K562 (cell line): ENCODE data around the gene VAPB. TPM values are rescaled to one million over a fixed set of nuclear protein-coding genes. Genes with fewer than 3 reads are reported as not detected.

Experiments
- ATAC-seq: fragments of 200-7000 bp; cut with Tn5 transposase; 3 replicates; pipeline ENCODE4 v1.9.1; 2020; ENCODE audit warnings: moderate library complexity
- BruUV-seq: library from RNA; stranded (reverse); fragments of 400-500 nt; replicated peaks from 2 replicates; lab custom pipeline; 2021; lab: Mats Ljungman, UMichigan
- CTCF ChIA-PET: fragments of 300-600 bp; formaldehyde crosslinking; extraction: SDS; loops from one replicate; lab custom pipeline; 2021; ENCODE audit warnings: low intra/inter-chr PET ratio; lab: Yijun Ruan, JAX
- POLR2A ChIA-PET: fragments of 300-600, 350-650 bp; sonication (Branson Sonifier 250); formaldehyde crosslinking; extraction: SDS; loops from one replicate; lab custom pipeline; 2021; ENCODE audit warnings: antibody characterized with exemption, inconsistent platforms; lab: Yijun Ruan, JAX
- DNase-seq, 4 experiments: peaks; one replicate each; pipeline versions ENCODE4 v3.0.0 to v3.0.0-alpha.2; 2011 to 2018; ENCODE audit warnings: low spot score in 3 of 4, mixed read lengths in 3 of 4; ENCODE audit errors: extremely low read depth in 1 of 4
- FAIRE-seq: peaks from 2 replicates; lab custom pipeline; 2011; peaks lifted over from hg19 to GRCh38; lab: Jason Lieb, UNC
- H2AFZ ChIP-seq: 2 replicates; pipeline ENCODE4 v1.6.0; 2011; ENCODE audit warnings: low read depth, low read length, control low read depth, inconsistent platforms
- H3K27ac ChIP-seq: fragments of 200-600 bp; 3 replicates; pipeline ENCODE4 v1.8.0; 2011; ENCODE audit warnings: low read depth, mild to moderate bottlenecking, control low read depth, inconsistent platforms, low read length, moderate library complexity, mixed read lengths; ENCODE audit errors: extremely low read depth
- H3K27me3 ChIP-seq, 2 experiments: fragments of 300-600 bp in 1 of 2; 2 replicates in 1 of 2; 3 replicates in 1 of 2; pipeline versions ENCODE4 v1.6.0 to v1.8.0; 2011; ENCODE audit warnings: inconsistent platforms in 2 of 2, low read length in 2 of 2, mild to moderate bottlenecking in 1 of 2, mixed read lengths in 1 of 2, moderate library complexity in 1 of 2; ENCODE audit not compliant: control insufficient read depth in 2 of 2, insufficient read depth in 2 of 2
- H3K36me3 ChIP-seq: fragments of 300-600 bp; 3 replicates; pipeline ENCODE4 v1.8.0; 2011; ENCODE audit warnings: mild to moderate bottlenecking, low read length, inconsistent platforms; ENCODE audit not compliant: control insufficient read depth, insufficient read depth
- H3K4me1 ChIP-seq, 2 experiments: fragments of 200-600 bp in 1 of 2; replicated peaks in 1 of 2; 2 replicates in 1 of 2; 3 replicates in 1 of 2; pipeline versions ENCODE4 v1.5.1 to v1.8.0; 2011; ENCODE audit warnings: inconsistent platforms in 2 of 2, low read length in 2 of 2, mild to moderate bottlenecking in 1 of 2, mixed read lengths in 1 of 2, moderate library complexity in 1 of 2; ENCODE audit not compliant: control insufficient read depth in 2 of 2, insufficient read depth in 2 of 2
- H3K4me2 ChIP-seq: 2 replicates; pipeline ENCODE4 v1.6.1; 2011; ENCODE audit warnings: low read length, control low read depth, inconsistent platforms, mixed read lengths; ENCODE audit not compliant: insufficient read depth
- H3K4me3 ChIP-seq: fragments of 200-600 bp; sonication (generic), shearing (Covaris generic); 2 replicates; pipeline ENCODE4 v1.5.1; 2016; ENCODE audit warnings: control low read depth, inconsistent platforms
- H3K79me2 ChIP-seq: fragments of 200-600 bp; 3 replicates; pipeline ENCODE4 v1.8.0; 2011; ENCODE audit warnings: low read length, inconsistent platforms; ENCODE audit not compliant: control insufficient read depth, insufficient read depth
- H3K9ac ChIP-seq, 2 experiments: 2 replicates each; pipeline versions ENCODE4 v1.6.0 to v1.6.1; 2011; ENCODE audit warnings: low read depth in 2 of 2, low read length in 2 of 2, control low read depth in 1 of 2, inconsistent platforms in 1 of 2, mild to moderate bottlenecking in 1 of 2, mixed read lengths in 1 of 2; ENCODE audit not compliant: insufficient read depth in 1 of 2
- H3K9me1 ChIP-seq: one replicate; pipeline ENCODE4 v1.6.0; 2011; ENCODE audit warnings: inconsistent platforms, mild to moderate bottlenecking, low read length, moderate library complexity; ENCODE audit not compliant: control insufficient read depth, insufficient read depth
- H3K9me3 ChIP-seq: replicated peaks from 2 replicates; pipeline ENCODE4 v1.5.1; 2011; ENCODE audit warnings: low read depth, low read length, inconsistent platforms; ENCODE audit not compliant: control insufficient read depth, insufficient read depth
- H4K20me1 ChIP-seq: replicated peaks from 2 replicates; pipeline ENCODE4 v1.6.1; 2011; ENCODE audit warnings: low read length, inconsistent platforms, mixed read lengths; ENCODE audit not compliant: control insufficient read depth, insufficient read depth
- ATF7 ChIP-seq: fragments of 450-650 bp; IDR thresholded peaks from 2 replicates; pipeline ENCODE4 v1.7.1; 2014; ENCODE audit warnings: mild to moderate bottlenecking, moderate library complexity
- FOSL1 ChIP-seq: fragments of 200-800 bp; sonication (Bioruptor generic); conservative IDR thresholded peaks from 2 replicates; pipeline ENCODE4 v1.6.1; 2016; ENCODE audit warnings: missing genetic modification characterization, missing compliant biosample characterization
- HMGN3 ChIP-seq: IDR thresholded peaks from 2 replicates; pipeline ENCODE4 v1.6.1; 2011; ENCODE audit warnings: borderline replicate concordance, low read depth, mild to moderate bottlenecking, mixed read lengths, low read length; ENCODE audit not compliant: insufficient read length; ENCODE audit errors: extremely low read depth
- NBN ChIP-seq: fragments of 450-650 bp; IDR thresholded peaks from 2 replicates; pipeline ENCODE4 v1.6.1; 2016; ENCODE audit warnings: low read depth, mild to moderate bottlenecking
- NCOA2 ChIP-seq, 2 experiments: fragments of 450-650 bp; IDR thresholded peaks; 2 replicates each; pipeline ENCODE4 v1.6.1; 2018; ENCODE audit warnings: mild to moderate bottlenecking in 2 of 2, moderate library complexity in 1 of 2; ENCODE audit not compliant: partially characterized antibody in 2 of 2
- POU5F1 ChIP-seq: fragments of 150-350 bp; IDR thresholded peaks from 2 replicates; pipeline ENCODE4 v1.6.1; 2014; ENCODE audit warnings: borderline replicate concordance, low read length, low read depth, mild to moderate bottlenecking; ENCODE audit not compliant: partially characterized antibody
- RAD51 ChIP-seq: fragments of 450-650 bp; IDR thresholded peaks from 2 replicates; pipeline ENCODE4 v1.7.1; 2016; ENCODE audit warnings: low read depth, mild to moderate bottlenecking, borderline replicate concordance
- TARDBP ChIP-seq: fragments of 450-650 bp; IDR thresholded peaks from 2 replicates; pipeline ENCODE4 v1.6.1; 2016
- TBL1XR1 ChIP-seq, 2 experiments: IDR thresholded peaks; 2 replicates each; pipeline ENCODE4 v1.6.1; 2012; ENCODE audit warnings: improper control_type of control experiment in 2 of 2, low read length in 2 of 2, mild to moderate bottlenecking in 1 of 2
- ZBED1 ChIP-seq: IDR thresholded peaks from 2 replicates; pipeline ENCODE4 v1.6.1; 2014
- ZNF133 ChIP-seq: fragments of 250-450 bp; sonication (Bioruptor Pico); IDR thresholded peaks from 2 replicates; pipeline ENCODE4 v1.4.0; 2020; ENCODE audit warnings: mild to moderate bottlenecking
- WGBS: fragments of 100-300 bp; shearing (Covaris generic); methylation state at CpG from one replicate; pipeline ENCODE4 v1.1.6; 2016; ENCODE audit warnings: low coverage, mixed read lengths; ENCODE audit not compliant: insufficient coverage; ENCODE audit errors: missing lambda C conversion rate; 5-methylcytosine and 5-hydroxymethylcytosine counted together
- in situ Hi-C: fragments of 300-500 bp; cut with MboI; formaldehyde crosslinking; loops from 4 replicates; pipeline ENCODE4 v1.15.0; 2018; ENCODE audit warnings: inconsistent platforms, mixed read lengths
- intact Hi-C: fragments of 100-400 bp; cut with micrococcal nuclease; formaldehyde crosslinking; loops from 2 replicates; pipeline ENCODE4 v1.14.2; 2022
- polyA plus RNA-seq, 8 experiments: library from polyadenylated mRNA; depleted of rRNA in 4 of 8; stranded (reverse) in 5 of 8; unstranded in 3 of 8; fragments of >200 nt; fragmentation: Nextera tagmentation in 2 of 8; fragmentation: Illumina TruSeq in 1 of 8; extraction: Ambion mirVana in 2 of 8; extraction: Trizol in 1 of 8; gene quantifications; 2 replicates each; pipeline versions ENCODE4 v1.2.1 to v1.2.3, GENCODE V29; 2011 to 2014; ENCODE audit warnings: inconsistent platforms in 1 of 8, missing spikeins in 1 of 8
- total RNA-seq, 7 experiments: library from RNA; depleted of rRNA in 6 of 7; stranded (reverse); fragments of >200 nt in 6 of 7; fragmentation: Illumina TruSeq in 2 of 7; extraction: Trizol in 2 of 7; gene quantifications; 2 replicates each; pipeline versions ENCODE4 v1.2.1 to v1.2.3, GENCODE V29; 2011 to 2021; ENCODE audit warnings: low replicate concordance in 1 of 7
- TF ChIP-seq, protein P1 (sequence below): IDR thresholded peaks from 2 replicates; pipeline ENCODE4 v1.6.1; 2011; ENCODE audit not compliant: insufficient read length; ENCODE audit errors: extremely low read depth
- TF ChIP-seq, protein P2 (sequence below): sonication (generic); formaldehyde crosslinking; IDR thresholded peaks from 2 replicates; pipeline ENCODE4 v1.8.1; 2022; ENCODE audit warnings: missing genetic modification reagents
- TF ChIP-seq, protein P3 (sequence below), 3 experiments: fragments of 200-800 bp in 1 of 3; fragments of 250-450 bp in 1 of 3; fragments of 450-650 bp in 1 of 3; sonication (Bioruptor Pico) in 1 of 3; sonication (Bioruptor generic) in 1 of 3; formaldehyde crosslinking in 1 of 3; IDR thresholded peaks; 2 replicates each; pipeline versions ENCODE4 v1.6.1 to v1.8.0; 2016 to 2022; ENCODE audit warnings: mild to moderate bottlenecking in 2 of 3, missing genetic modification characterization in 2 of 3, missing compliant biosample characterization in 1 of 3, moderate library complexity in 1 of 3
- TF ChIP-seq, protein P4 (sequence below): sonication (generic); formaldehyde crosslinking; IDR thresholded peaks from 2 replicates; pipeline ENCODE4 v1.8.0; 2022; ENCODE audit warnings: mild to moderate bottlenecking, missing genetic modification reagents

VAPB gene
- total and polyA plus RNA-seq, 9 of the 15 experiments (the other 6 are each of a cell fraction or from before 2014, with no cell fraction given): 3.4 to 51.0 (median 27.9) TPM

DNA sequence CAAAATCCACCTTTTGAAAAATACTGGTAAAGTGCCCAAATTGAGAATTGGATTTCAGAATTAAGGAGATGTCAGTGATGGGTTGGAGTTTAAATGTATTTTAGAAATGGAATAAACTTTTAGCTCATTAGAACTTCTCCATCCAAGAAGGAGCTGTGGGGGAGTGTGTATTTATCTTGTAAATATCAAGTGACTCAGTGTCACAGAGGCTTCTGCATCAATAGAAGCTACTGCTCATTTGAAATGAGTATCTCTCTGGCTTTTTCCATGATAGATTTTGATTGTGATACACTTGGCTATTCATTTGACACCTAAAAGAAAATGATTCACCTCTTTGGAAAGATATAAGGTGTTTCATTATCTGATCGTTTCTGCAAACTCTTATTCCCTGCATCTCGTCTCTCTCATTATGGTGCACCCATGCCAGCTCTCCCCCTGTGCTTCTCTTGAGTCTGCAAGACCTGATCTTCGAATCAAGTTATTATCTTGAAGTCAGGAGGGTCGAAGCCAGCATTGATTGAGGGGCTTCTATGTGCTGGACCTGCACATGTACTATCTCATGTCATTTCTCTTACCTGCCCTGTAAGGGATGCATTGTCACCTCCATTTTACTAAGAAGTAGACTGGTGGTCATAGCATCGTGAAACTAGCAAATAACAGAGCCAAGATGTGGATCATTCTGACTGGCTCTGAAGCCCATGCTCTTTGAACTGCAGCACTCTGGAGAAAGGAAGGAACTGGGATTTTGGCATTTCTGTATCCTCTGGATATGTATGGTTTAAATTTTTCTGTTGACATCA lies 30.1 kb downstream of the VAPB start:
- H3K9me1 ChIP-seq: no peaks in the 10 kb centered on the region
- intact Hi-C loops: no loop called here
- H3K4me1 ChIP-seq: peaks cover 3 to 9% of the 10 kb centered on the region in 2 experiments; a peak in 3 of 5 replicates
- FAIRE-seq (peak; percentile 15), DNase-seq (no peak), ATAC-seq (no peak)
- no peaks in the 10 kb centered on the region for H3K9me3 ChIP-seq
- no peak overlapping the region for H2AFZ ChIP-seq
- H3K27me3 ChIP-seq: no peaks in the 10 kb centered on the region
- 74% methylated on average over 5 of the region's 5 CpGs for WGBS
- no TSS peak for BruUV-seq
- no peak overlapping the region for H3K4me2 ChIP-seq
- H3K4me3 ChIP-seq: no peak overlapping the region
- peaks cover 12% of the 10 kb centered on the region for H4K20me1 ChIP-seq
- H3K27ac ChIP-seq: no peak overlapping the region
- peaks cover 71% of the 10 kb centered on the region for H3K36me3 ChIP-seq
- POLR2A ChIA-PET: interaction anchor here (0.7 to 1.6 kb wide), 5 partner anchors 10 to 20 kb away, joined by 3 to 6 read pairs (median 3); no protein-coding TSS in a partner anchor
- CTCF ChIA-PET: no interaction called here
- in situ Hi-C loops: no loop called here
- peaks cover 88% of the 10 kb centered on the region for H3K79me2 ChIP-seq
- H3K9ac ChIP-seq: no peak overlapping the region
- TF ChIP-seq RAD51: no peak
- no peak for TF ChIP-seq ZNF133
- no peak for TF ChIP-seq ZBED1
- no peak for TF ChIP-seq POU5F1
- TF ChIP-seq, protein P1, sequence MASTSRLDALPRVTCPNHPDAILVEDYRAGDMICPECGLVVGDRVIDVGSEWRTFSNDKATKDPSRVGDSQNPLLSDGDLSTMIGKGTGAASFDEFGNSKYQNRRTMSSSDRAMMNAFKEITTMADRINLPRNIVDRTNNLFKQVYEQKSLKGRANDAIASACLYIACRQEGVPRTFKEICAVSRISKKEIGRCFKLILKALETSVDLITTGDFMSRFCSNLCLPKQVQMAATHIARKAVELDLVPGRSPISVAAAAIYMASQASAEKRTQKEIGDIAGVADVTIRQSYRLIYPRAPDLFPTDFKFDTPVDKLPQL: no peak
- TF ChIP-seq, protein P2, sequence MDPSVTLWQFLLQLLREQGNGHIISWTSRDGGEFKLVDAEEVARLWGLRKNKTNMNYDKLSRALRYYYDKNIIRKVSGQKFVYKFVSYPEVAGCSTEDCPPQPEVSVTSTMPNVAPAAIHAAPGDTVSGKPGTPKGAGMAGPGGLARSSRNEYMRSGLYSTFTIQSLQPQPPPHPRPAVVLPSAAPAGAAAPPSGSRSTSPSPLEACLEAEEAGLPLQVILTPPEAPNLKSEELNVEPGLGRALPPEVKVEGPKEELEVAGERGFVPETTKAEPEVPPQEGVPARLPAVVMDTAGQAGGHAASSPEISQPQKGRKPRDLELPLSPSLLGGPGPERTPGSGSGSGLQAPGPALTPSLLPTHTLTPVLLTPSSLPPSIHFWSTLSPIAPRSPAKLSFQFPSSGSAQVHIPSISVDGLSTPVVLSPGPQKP (CRISPR knock-in tag): no peak
- TF ChIP-seq HMGN3: no peak
- no peak for TF ChIP-seq NCOA2 (IDR thresholded peaks at IDR 0.05; ENCODE audit: partially characterized antibody in 2 of 2)
- peak; percentile 55 for TF ChIP-seq FOSL1 (tag)
- TF ChIP-seq, protein P3, sequence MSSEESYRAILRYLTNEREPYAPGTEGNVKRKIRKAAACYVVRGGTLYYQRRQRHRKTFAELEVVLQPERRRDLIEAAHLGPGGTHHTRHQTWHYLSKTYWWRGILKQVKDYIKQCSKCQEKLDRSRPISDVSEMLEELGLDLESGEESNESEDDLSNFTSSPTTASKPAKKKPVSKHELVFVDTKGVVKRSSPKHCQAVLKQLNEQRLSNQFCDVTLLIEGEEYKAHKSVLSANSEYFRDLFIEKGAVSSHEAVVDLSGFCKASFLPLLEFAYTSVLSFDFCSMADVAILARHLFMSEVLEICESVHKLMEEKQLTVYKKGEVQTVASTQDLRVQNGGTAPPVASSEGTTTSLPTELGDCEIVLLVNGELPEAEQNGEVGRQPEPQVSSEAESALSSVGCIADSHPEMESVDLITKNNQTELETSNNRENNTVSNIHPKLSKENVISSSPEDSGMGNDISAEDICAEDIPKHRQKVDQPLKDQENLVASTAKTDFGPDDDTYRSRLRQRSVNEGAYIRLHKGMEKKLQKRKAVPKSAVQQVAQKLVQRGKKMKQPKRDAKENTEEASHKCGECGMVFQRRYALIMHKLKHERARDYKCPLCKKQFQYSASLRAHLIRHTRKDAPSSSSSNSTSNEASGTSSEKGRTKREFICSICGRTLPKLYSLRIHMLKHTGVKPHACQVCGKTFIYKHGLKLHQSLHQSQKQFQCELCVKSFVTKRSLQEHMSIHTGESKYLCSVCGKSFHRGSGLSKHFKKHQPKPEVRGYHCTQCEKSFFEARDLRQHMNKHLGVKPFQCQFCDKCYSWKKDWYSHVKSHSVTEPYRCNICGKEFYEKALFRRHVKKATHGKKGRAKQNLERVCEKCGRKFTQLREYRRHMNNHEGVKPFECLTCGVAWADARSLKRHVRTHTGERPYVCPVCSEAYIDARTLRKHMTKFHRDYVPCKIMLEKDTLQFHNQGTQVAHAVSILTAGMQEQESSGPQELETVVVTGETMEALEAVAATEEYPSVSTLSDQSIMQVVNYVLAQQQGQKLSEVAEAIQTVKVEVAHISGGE (CRISPR knock-in tag; IDR thresholded peaks at IDR 0.05): peak in 1 of 3 experiments; percentile 34; a peak in 1 of 6 replicates
- TF ChIP-seq, protein P4, sequence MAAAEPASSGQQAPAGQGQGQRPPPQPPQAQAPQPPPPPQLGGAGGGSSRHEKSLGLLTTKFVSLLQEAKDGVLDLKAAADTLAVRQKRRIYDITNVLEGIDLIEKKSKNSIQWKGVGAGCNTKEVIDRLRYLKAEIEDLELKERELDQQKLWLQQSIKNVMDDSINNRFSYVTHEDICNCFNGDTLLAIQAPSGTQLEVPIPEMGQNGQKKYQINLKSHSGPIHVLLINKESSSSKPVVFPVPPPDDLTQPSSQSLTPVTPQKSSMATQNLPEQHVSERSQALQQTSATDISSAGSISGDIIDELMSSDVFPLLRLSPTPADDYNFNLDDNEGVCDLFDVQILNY: no peak
- TF ChIP-seq NBN: no peak
- TF ChIP-seq TBL1XR1 (IDR thresholded peaks at IDR 0.05; ENCODE audit: low read length in 2 of 2): no peak
- TF ChIP-seq ATF7: no peak
- no peak for TF ChIP-seq TARDBP
